HG03442 (cell line): ENCODE data around the gene GRIN3B.

Experiments
- ATAC-seq: cut with Tn5 transposase; IDR thresholded peaks from one replicate; pipeline ENCODE4 v1.9.1; 2021; ENCODE audit warnings: mild to moderate bottlenecking, moderate library complexity; ENCODE audit not compliant: unreplicated experiment

The GRIN3B gene

GRCh38 chr19:964116-964520, 36.1 kb upstream of the GRIN3B start:
- no peak for ATAC-seq

- ATAC-seq, result no peak
These were observed 35.2 kb upstream of the GRIN3B start for GRCh38 chr19:964761-965694.

- ATAC-seq, result no peak
These were observed 33.6 kb upstream of the GRIN3B start for GRCh38 chr19:966485-967088.

GRCh38 chr19:970695-971094, 29.5 kb upstream of the GRIN3B start:
- ATAC-seq, result no peak

- ATAC-seq, result no peak
These were observed 28.4 kb upstream of the GRIN3B start for GRCh38 chr19:971795-972194.

GRCh38 chr19:972281-972680, 27.9 kb upstream of the GRIN3B start:
- no peak for ATAC-seq

GRCh38 chr19:973726-974563, 26.3 kb upstream of the GRIN3B start:
- ATAC-seq, result no peak

GRCh38 chr19:974564-975257, 25.5 kb upstream of the GRIN3B start:
- no peak for ATAC-seq

- no peak for ATAC-seq
These were observed 23.7 kb upstream of the GRIN3B start for GRCh38 chr19:976476-976875.

- no peak for ATAC-seq
These were observed 23.2 kb upstream of the GRIN3B start for GRCh38 chr19:977058-977464.

GRCh38 chr19:979318-979741, 20.9 kb upstream of the GRIN3B start:
- ATAC-seq, result no peak

- ATAC-seq, result no peak
These were observed 19.9 kb upstream of the GRIN3B start for GRCh38 chr19:980133-980998.

- peak; percentile 40 for ATAC-seq
These were observed 17.6 kb upstream of the GRIN3B start for GRCh38 chr19:982567-983170.

- ATAC-seq, result peak; percentile 73
These were observed 15.9 kb upstream of the GRIN3B start, which contains the start of gene WDR18 for GRCh38 chr19:984165-984967. Gene WDR18, plus strand, starts transcription at chr19:984345. Its CDS starts 9 bp downstream, at chr19:984354.

- no peak for ATAC-seq
These were observed 14.1 kb upstream of the GRIN3B start for GRCh38 chr19:986083-986482.

- ATAC-seq, result no peak
These were observed 12.1 kb upstream of the GRIN3B start for GRCh38 chr19:988081-988480.

- ATAC-seq, result no peak
These were observed 11.7 kb upstream of the GRIN3B start for GRCh38 chr19:988510-988909.

- no peak for ATAC-seq
These were observed 10.7 kb upstream of the GRIN3B start for GRCh38 chr19:989381-990081.
